SH-SY5Y (cell line): ENCODE data around the gene ADAMTS8.

Experiments used
- GATA2 ChIP-seq: IDR thresholded peaks from 2 replicates; pipeline ENCODE4 v1.6.1; 2011; ENCODE audit warnings: mild to moderate bottlenecking, low read depth, low read length
- GATA3 ChIP-seq: IDR thresholded peaks from 2 replicates; pipeline ENCODE4 v1.6.1; 2011; ENCODE audit warnings: low read depth, mild to moderate bottlenecking, low read length, moderate library complexity

The ADAMTS8 gene

DNA sequence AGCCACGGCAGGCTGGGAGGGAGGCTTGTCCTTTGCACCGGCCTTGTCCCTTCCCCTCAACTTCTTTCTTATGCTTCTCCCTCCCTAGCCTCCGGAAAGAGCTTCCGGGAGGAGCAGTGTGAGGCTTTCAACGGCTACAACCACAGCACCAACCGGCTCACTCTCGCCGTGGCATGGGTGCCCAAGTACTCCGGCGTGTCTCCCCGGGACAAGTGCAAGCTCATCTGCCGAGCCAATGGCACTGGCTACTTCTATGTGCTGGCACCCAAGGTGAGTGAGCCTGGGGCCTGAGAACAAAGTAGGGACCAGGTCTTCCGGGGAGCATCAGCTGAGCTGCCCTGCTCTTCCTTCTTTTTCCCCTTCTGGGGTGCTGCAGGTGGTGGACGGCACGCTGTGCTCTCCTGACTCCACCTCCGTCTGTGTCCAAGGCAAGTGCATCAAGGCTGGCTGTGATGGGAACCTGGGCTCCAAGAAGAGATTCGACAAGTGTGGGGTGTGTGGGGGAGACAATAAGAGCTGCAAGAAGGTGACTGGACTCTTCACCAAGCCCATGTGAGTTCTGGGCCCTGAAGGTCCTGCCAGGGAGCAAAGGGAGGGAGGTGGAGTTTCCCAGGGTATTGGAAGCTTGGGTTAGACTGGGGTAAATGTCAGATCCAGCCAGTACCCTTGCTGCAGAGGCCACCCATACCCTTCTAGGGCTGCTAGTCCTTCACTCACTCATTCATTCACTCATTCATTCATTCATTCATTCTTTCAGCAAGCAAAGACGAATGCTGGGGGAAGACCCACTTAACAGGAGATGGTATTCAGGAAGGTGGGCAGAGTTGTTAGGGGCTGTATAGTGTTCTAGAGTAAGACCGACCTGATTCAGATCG, 42.7 kb upstream of the ADAMTS8 start:
- TF ChIP-seq GATA2 (no peak), GATA3 (no peak)

DNA sequence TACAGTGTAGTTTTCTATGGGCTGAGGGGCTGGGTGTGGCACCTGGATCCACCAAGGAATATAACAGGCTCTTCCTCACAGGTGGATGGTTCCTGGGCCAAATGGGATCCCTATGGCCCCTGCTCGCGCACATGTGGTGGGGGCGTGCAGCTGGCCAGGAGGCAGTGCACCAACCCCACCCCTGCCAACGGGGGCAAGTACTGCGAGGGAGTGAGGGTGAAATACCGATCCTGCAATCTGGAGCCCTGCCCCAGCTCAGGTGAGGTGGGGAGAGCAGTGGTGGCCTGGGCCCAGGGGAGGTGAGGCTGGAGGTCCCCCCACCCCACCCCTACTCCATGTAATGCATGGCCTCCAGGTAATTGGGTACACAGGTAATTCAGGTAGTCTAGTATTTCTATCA, 40.8 kb upstream of the ADAMTS8 start:
- TF ChIP-seq GATA2 (no peak), GATA3 (no peak)

DNA sequence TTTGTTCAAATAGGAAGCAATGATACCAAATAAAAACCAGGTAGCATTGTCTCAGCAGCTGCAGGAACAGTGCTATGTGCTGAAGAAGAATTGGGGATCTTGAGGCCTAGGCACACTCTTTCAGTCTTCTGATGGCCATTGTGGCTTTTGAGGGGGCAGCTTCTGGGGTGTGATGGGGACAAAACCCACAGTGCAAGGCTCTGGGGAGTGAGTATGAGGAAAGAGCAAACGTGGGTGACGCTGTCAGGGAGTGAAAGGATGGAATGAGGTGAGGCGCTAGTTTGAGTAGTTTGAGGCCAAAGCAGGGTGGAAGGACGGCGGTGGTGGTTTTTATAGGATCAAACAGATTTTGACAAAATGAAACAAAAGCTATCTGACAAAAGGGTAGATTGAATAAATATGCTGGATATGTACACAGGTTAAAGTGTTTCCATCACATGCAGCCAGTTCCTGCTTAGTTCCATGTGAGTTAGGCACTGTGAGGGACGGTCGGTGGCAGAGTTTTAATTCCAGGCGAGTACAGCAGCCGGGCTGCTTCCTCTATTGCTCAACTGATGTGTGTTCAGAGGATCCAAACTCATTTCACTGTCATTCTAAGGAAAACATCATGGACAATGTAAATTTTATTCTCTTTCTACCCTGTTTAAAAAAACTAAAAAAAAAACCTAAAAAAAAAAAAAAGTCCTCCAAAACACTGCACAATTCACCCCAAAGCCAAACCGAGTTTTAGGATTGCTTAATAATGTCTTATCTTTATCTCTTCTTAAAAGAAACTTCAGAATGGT, 38.9 kb upstream of the ADAMTS8 start:
- no peak for TF ChIP-seq GATA2
- TF ChIP-seq GATA3 = no peak

DNA sequence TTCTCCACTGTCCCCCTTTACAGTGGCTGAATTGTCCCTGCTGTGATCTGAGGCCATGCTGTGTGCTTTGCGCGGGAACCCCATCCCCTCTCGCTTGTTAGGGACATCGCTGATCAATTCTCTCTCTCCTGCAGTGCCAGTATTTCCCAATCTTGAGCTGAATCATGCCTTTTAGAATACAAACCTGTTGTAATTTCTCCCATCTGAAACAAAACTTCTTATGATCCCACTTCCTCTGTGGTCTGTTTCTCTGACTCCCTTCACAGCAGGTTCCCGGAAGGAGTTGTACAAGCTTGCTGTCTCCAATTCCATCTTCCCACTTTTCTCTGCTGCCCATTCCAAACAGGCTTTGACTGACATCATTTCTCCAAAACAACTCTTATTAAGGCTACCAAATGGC, 36.9 kb upstream of the ADAMTS8 start:
- TF ChIP-seq GATA2 = no peak
- TF ChIP-seq GATA3 = no peak

DNA sequence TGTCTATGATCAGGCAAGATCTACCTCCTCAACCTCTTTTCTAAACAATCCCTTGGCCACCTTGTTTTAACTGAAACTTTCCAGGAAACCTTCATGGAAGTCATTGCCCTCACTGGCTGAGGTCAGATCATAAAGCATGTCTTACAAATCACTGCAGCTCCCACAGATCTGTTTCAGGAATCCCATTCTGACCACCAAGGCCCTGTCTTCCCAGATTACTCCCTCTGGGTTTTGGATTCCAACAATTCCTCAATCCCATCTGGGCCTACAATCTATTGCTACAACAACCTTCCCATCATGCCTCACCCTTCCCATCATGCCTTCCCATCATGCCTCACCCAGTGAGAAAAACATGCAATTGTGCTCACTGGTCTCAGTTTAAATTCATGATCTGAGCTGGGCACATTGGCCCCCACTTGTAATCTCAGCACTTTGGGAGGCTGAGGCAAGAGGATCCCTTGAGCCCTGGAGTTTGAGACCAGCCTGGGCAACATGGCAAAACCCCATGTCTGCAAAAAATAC, 35.9 kb upstream of the ADAMTS8 start:
- TF ChIP-seq GATA2 = no peak

DNA sequence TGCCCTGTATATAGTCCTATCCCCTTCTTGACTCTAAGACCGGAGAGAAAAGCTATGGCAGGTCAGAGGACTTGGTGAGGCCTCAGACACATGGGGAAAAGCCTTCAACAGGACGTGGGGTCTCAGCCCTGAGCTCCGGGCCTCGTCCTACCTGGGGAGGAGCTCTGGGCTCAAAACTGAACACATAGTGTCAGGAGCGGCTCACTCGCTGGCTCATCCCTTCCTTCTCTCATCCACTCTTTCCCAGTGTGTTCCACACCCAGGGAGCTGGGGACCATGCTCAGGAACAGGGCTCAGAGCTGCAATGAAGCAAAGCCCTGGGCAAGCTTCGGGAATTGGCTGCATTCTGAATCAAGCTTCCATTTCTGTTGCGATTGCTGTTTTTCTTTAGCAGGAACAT, 34.5 kb upstream of the ADAMTS8 start:
- TF ChIP-seq GATA3 = no peak
- TF ChIP-seq GATA2 = no peak

DNA sequence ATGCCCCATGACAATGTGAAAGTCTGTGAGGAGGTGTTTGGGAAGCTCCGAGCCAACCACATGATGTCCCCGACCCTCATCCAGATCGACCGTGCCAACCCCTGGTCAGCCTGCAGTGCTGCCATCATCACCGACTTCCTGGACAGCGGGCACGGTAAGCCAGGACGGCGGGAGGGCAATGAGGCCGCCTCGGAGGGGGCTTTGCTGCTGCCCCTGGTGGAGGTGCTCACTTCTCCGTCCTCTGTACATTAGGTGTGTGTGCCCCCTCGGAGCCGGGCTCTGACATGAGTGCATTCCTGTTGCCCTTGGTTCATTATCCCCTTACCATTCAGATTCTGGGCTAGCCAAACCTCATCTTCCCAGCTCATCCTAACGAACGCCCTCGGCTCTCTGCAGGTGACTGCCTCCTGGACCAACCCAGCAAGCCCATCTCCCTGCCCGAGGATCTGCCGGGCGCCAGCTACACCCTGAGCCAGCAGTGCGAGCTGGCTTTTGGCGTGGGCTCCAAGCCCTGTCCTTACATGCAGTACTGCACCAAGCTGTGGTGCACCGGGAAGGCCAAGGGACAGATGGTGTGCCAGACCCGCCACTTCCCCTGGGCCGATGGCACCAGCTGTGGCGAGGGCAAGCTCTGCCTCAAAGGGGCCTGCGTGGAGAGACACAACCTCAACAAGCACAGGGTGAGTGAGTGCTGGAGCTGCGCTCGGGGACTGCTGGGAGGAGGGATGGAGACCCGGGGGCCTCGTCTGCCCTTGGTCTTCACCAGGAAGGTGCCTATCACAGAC, 33.9 kb upstream of the ADAMTS8 start:
- TF ChIP-seq GATA3 = no peak
- TF ChIP-seq GATA2 = no peak

DNA sequence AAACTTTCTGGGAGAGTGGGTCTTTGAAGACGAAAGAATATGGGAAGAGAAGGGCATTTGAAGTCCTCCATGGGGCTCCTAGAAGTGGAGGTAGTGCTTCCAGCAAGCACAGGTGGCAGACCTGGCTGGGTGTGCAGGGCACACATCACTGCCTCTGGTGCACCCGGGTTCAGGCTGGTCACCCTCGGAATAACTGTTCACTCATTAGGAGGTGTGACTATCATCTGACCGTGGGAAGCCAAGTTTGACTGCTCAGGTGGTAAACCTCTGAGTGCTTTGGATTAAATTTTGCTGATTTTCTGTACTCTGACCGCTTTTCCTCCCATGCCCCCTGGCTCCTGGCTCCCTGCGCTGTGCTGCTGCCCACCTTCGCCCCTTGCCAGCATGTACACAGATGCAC, 31.1 kb upstream of the ADAMTS8 start:
- no peak for TF ChIP-seq GATA2
- TF ChIP-seq GATA3 = no peak

DNA sequence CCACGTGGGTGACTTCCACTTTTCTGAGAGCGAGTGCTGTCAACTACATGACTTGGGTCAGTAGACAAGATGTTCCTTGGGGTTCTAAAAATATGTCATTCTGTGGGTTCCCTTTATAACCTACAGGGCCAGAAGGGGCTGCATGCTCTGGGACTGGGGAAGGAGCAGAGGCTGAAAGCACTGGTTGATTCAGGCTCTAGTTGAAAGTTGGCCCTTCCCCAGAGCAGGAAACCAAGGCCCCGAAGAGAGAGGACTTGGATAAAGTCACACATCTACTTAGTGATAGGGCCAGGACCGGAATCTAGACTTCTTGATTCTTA, 30.0 kb upstream of the ADAMTS8 start:
- TF ChIP-seq GATA3 = no peak
- no peak for TF ChIP-seq GATA2

DNA sequence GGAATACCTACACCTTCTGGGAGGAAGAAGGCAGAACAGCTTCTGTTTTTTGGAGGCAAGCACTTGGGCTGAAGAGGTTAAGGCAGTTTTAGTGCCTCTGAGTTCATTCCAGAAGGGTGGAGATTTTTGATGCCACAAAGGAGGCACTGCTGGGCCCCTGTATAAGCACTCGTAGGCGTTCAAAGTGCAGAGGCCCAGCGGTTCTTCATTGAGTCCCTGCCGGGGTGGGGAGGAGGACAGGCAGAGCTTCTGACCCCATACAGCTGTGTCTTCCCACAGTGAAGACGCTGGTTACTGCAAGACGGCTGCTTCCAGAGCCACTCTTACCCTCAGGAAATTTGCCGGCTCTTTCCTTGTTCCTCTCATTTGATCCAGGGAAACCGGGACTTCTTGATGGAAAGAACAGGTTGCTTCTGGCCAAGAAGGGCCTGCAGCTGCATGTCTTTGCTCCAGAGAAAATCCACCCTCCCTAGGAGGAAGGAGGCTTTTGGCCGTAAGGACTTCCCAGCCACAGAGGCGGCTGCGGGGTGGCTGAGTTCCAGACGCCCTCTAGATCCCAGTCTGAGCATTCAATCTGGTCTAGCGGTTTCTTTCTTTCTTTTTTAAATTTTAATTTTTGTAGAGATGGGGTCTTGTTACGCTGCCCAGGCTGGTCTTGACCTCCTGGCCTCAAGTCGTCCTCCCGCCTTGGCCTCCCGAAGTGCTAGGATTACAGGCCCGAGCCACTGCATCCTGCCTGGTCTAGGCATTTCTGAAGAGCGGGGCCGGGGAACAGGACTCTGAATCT, 29.4 kb upstream of the ADAMTS8 start:
- TF ChIP-seq GATA3 = no peak
- no peak for TF ChIP-seq GATA2

DNA sequence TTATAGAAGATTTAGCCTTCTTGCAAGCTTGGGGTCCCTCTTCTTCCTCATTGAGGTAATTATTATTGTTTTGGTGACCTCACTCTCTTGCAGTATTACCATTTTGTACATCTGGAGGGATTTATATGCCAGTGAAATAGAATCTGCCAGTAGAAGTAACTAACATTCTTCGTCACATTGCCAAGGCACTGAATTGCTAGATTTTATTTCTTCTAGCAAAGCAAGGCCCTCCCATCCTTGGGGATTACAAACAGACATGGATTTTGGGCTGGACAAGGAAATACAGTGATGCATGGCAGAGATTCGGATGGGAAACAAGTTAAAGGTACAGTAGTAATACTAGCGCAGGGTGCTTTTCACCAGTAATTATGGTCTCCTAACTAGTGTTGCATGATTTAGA, 27.9 kb upstream of the ADAMTS8 start:
- TF ChIP-seq GATA2 (no peak), GATA3 (no peak)

DNA sequence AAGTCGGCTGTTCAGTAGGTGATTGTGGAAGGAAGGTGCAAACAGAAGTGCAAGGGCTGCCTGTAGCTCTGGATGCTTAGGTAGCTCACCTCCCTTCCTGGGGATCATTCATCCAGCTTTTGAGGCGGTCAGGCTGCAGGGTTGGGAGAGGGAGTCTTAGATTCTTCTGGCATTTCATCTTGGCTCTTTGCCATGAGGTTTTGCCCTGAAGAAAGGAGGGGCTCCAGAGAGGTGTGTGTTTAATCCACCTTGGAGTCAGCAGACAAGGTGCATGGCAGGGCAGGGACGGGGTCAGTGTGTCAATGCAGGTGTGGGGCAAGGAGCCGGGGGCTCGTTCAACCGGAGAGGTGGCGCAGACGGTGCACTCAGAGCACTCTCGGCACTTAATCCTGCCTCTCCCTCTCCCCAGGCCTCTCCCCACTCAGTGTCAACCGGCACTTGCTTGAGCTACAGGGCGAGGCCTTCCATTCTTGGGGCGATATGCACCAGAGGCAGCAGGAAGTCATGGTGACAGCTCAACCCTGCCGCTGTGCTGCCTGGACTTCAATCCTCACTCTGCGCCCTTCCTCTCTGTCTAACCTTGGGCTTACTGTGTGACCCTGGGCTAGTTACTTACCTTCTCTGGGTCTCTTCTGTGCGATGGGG, 27.2 kb upstream of the ADAMTS8 start:
- TF ChIP-seq GATA3 = no peak
- no peak for TF ChIP-seq GATA2
